Hepatocyte (in vitro differentiated cells): Measurements from ENCODE around the gene TEX10. TPM values are rescaled to one million over a fixed set of nuclear protein-coding genes. Genes with fewer than 3 reads are reported as not detected.
"Not testable (repeated sequence)": the region's sequence is repeated elsewhere in the genome, so short reads cannot be mapped to it uniquely, and the experiment has no call there.

Experiments
- DNase-seq: peaks from one replicate; pipeline ENCODE4 v3.0.0-alpha.2; 2016; ENCODE audit warnings: low spot score
- H2AFZ ChIP-seq: fragments of 200-600 bp; sonication (generic); 2 replicates; pipeline ENCODE4 v1.6.0; 2016; ENCODE audit warnings: antibody characterized with exemption, mild to moderate bottlenecking
- H3K27ac ChIP-seq: fragments of 200-600 bp; sonication (generic); 2 replicates; pipeline ENCODE4 v1.5.1; 2016; ENCODE audit warnings: mild to moderate bottlenecking
- H3K27me3 ChIP-seq: fragments of 200-600 bp; sonication (generic); 2 replicates; pipeline ENCODE4 v1.6.1; 2016
- H3K36me3 ChIP-seq: fragments of 200-600 bp; sonication (generic); replicated peaks from 2 replicates; pipeline ENCODE4 v1.5.1; 2016; ENCODE audit warnings: low read depth; ENCODE audit not compliant: insufficient read depth
- H3K4me1 ChIP-seq: fragments of 200-600 bp; sonication (generic); 2 replicates; pipeline ENCODE4 v1.5.1; 2016; ENCODE audit warnings: mild to moderate bottlenecking, moderate library complexity; ENCODE audit not compliant: insufficient read depth
- H3K4me2 ChIP-seq: fragments of 200-600 bp; sonication (generic); 2 replicates; pipeline ENCODE4 v1.6.0; 2016
- H3K4me3 ChIP-seq: fragments of 200-600 bp; sonication (generic); 2 replicates; pipeline ENCODE4 v1.5.1; 2016; ENCODE audit warnings: mild to moderate bottlenecking
- H3K79me2 ChIP-seq: fragments of 200-600 bp; sonication (generic); 2 replicates; pipeline ENCODE4 v1.6.0; 2017; ENCODE audit warnings: mild to moderate bottlenecking
- H3K9me2 ChIP-seq: fragments of 200-600 bp; sonication (generic); replicated peaks from 2 replicates; pipeline ENCODE4 v1.6.0; 2017; ENCODE audit warnings: mild to moderate bottlenecking; ENCODE audit not compliant: insufficient read depth
- H3K9me3 ChIP-seq: fragments of 200-600 bp; sonication (generic); 2 replicates; pipeline ENCODE4 v1.5.1; 2016; ENCODE audit warnings: low read depth, mild to moderate bottlenecking
- H4K20me1 ChIP-seq: fragments of 200-600 bp; sonication (generic); 2 replicates; pipeline ENCODE4 v1.6.0; 2016; ENCODE audit warnings: mild to moderate bottlenecking; ENCODE audit not compliant: insufficient read depth, poor library complexity, severe bottlenecking
- EZH2 ChIP-seq: fragments of 200-600 bp; sonication (generic); IDR thresholded peaks from 2 replicates; pipeline ENCODE4 v1.6.1; 2016; ENCODE audit warnings: antibody characterized with exemption, mild to moderate bottlenecking, borderline replicate concordance
- EZH2phosphoT487 ChIP-seq: fragments of 200-600 bp; sonication (generic); IDR thresholded peaks from one replicate; pipeline ENCODE4 v1.6.1; 2018; ENCODE audit warnings: antibody characterized with exemption, mild to moderate bottlenecking, low read depth, moderate library complexity; ENCODE audit not compliant: unreplicated experiment, severe bottlenecking
- WGBS: methylation state at CpG from one replicate; pipeline ENCODE4 v1.1.6; 2016; ENCODE audit warnings: low lambda C conversion rate; ENCODE audit errors: missing lambda C conversion rate; 5-methylcytosine and 5-hydroxymethylcytosine counted together
- polyA plus RNA-seq: library from polyadenylated mRNA; unstranded; fragments of >200 nt; fragmentation: Nextera tagmentation; extraction: Ambion mirVana; gene quantifications from 2 replicates; pipeline ENCODE4 v1.2.1, GENCODE V29; 2016
- total RNA-seq: library from RNA; depleted of rRNA; stranded (reverse); fragments of >200 nt; gene quantifications from 2 replicates; pipeline ENCODE4 v1.2.3, GENCODE V29; 2014
- TF ChIP-seq, protein P1 (sequence below): fragments of 200-600 bp; sonication (generic); IDR thresholded peaks from 2 replicates; pipeline ENCODE4 v1.5.1; 2016; ENCODE audit warnings: antibody characterized with exemption, mild to moderate bottlenecking; ENCODE audit not compliant: poor library complexity

Gene TEX10
- total and polyA plus RNA-seq, 2 experiments from 2014 or later, result 21.8 to 30.0 TPM

DNA sequence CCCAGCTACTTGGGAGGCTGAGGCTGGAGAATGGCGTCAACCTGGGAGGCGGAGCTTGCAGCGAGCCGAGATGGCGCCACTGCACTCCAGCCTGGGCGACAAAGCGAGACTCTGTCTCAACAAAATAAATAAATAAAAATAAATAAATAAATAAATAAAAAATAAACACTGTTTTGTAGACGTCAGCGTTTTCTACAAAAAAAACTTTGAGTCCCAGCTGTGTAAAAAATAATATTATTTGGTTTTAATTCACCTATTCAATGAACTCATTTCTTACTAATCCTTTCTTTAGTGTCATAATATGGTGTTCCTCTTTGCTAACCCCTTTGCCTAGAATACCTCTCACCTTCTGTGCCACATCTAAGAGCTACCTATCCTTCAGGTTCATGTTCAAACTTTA lies 44.0 kb upstream of the TEX10 start:
- Histone ChIP-seq H3K27me3 (no peaks in the 10 kb centered on the region), H3K36me3 (no peaks in the 10 kb centered on the region), H3K4me3 (no peak overlapping the region), H3K4me1 (no peaks in the 10 kb centered on the region), H4K20me1 (no peaks in the 10 kb centered on the region), H3K79me2 (no peaks in the 10 kb centered on the region), H3K4me2 (no peak overlapping the region), H3K9me2 (no peaks in the 10 kb centered on the region), H2AFZ (no peak overlapping the region), H3K9me3 (no peaks in the 10 kb centered on the region), H3K27ac (no peak overlapping the region)
- WGBS, result 99% methylated on average over 9 of the region's 9 CpGs
- no peak for DNase-seq
- TF ChIP-seq EZH2phosphoT487 (no peak), EZH2 (no peak)
- TF ChIP-seq, protein P1, sequence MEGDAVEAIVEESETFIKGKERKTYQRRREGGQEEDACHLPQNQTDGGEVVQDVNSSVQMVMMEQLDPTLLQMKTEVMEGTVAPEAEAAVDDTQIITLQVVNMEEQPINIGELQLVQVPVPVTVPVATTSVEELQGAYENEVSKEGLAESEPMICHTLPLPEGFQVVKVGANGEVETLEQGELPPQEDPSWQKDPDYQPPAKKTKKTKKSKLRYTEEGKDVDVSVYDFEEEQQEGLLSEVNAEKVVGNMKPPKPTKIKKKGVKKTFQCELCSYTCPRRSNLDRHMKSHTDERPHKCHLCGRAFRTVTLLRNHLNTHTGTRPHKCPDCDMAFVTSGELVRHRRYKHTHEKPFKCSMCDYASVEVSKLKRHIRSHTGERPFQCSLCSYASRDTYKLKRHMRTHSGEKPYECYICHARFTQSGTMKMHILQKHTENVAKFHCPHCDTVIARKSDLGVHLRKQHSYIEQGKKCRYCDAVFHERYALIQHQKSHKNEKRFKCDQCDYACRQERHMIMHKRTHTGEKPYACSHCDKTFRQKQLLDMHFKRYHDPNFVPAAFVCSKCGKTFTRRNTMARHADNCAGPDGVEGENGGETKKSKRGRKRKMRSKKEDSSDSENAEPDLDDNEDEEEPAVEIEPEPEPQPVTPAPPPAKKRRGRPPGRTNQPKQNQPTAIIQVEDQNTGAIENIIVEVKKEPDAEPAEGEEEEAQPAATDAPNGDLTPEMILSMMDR, result no peak

DNA sequence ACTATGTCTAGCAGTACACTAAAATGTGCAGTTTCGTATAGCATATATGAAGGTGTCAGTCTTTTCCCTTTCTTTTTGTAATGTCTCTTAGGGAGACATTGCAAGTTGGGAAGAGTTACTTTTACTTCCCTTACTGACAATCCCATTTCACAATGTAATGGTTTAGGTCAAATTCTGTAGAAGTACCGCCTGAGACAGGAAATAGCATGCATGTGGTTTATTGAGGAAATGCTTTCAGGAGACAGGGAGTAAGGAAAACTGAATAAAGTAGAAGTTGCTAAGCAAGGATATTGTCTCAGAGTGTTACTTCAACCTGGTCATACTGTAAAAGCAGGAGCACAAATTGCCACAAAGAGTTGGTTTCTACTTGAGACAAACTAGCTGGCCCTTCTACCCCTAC lies 42.1 kb upstream of the TEX10 start:
- H3K79me2 ChIP-seq, result no peaks in the 10 kb centered on the region
- H2AFZ ChIP-seq, result no peak overlapping the region
- H3K9me3 ChIP-seq, result no peaks in the 10 kb centered on the region
- no peaks in the 10 kb centered on the region for H3K27me3 ChIP-seq
- TF ChIP-seq EZH2phosphoT487 (no peak), EZH2 (no peak)
- TF ChIP-seq, protein P1, result no peak
- WGBS, result 89% methylated on average over 2 of the region's 2 CpGs
- H3K36me3 ChIP-seq, result no peaks in the 10 kb centered on the region
- H3K27ac ChIP-seq, result no peak overlapping the region
- H3K4me1 ChIP-seq, result no peaks in the 10 kb centered on the region
- no peaks in the 10 kb centered on the region for H4K20me1 ChIP-seq
- H3K4me3 ChIP-seq, result no peak overlapping the region
- DNase-seq, result no peak
- no peaks in the 10 kb centered on the region for H3K9me2 ChIP-seq
- H3K4me2 ChIP-seq, result no peak overlapping the region

DNA sequence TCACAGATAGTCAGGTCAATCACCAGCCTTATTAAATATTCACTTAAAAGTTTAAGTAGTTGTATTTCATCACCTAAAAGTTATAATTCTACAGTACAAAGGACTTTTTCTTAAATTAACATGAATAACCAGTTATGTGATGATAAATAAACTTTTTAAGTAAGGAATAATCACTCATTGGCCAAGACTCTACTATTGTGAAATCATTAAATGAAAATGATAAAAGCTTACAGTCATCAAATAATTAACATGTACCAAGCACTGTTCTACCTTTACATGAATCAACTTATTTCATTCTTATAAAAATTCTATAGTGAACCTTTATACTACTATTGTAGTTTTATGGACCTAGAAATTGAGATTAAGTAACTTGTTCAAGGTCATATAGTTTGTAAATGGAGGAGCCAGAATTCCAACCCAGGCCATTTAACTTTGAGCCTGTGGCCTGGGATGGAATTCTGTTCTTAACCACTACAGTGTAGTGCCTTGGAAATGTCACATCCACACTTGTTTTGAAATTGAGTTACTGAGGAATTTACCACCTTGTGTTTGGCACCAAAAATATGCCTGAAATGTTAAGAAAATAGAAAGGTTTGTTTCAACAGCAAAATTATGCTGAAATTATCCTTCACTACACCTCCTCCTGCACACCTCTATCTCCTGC lies 41.4 kb upstream of the TEX10 start:
- H3K79me2 ChIP-seq, result no peaks in the 10 kb centered on the region
- H2AFZ ChIP-seq, result no peak overlapping the region
- no peaks in the 10 kb centered on the region for H3K9me3 ChIP-seq
- H3K27me3 ChIP-seq, result no peaks in the 10 kb centered on the region
- no peaks in the 10 kb centered on the region for H3K9me2 ChIP-seq
- no peaks in the 10 kb centered on the region for H3K4me1 ChIP-seq
- no peaks in the 10 kb centered on the region for H3K36me3 ChIP-seq
- H3K27ac ChIP-seq, result no peak overlapping the region
- TF ChIP-seq, protein P1, result no peak
- TF ChIP-seq EZH2 (no peak), EZH2phosphoT487 (no peak)
- H3K4me2 ChIP-seq, result no peak overlapping the region
- H3K4me3 ChIP-seq, result no peak overlapping the region
- DNase-seq, result no peak
- H4K20me1 ChIP-seq, result no peaks in the 10 kb centered on the region

DNA sequence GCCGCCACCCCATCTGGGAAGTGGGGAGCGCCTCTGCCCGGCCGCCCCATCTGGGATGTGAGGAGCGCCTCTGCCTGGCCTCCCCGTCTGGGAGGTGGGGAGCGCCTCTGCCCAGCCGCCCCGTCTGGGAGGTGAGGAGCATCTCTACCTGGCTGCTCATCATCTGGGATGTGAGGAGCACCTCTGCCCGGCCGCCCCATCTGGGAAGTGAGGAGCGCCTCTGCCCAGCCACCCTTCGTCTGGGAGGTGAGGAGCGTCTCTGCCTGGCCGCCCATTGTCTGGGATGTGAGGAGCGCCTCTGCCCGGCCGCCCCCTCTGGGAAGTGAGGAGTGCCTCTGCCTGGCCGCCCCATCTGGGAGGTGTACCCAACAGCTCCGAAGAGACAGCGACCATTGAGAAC lies 40.2 kb upstream of the TEX10 start:
- not testable (repeated sequence) for H3K4me3 ChIP-seq, H3K9me2 ChIP-seq, H2AFZ ChIP-seq, H3K4me1 ChIP-seq, H3K36me3 ChIP-seq, H3K4me2 ChIP-seq, H3K27ac ChIP-seq, H3K27me3 ChIP-seq, DNase-seq, H4K20me1 ChIP-seq, H3K79me2 ChIP-seq, H3K9me3 ChIP-seq
- 97% methylated on average over 17 of the region's 21 CpGs for WGBS
